DMS79 treated with DMSO at 0.1 percent for 48 hours (cell line): ENCODE data around the gene RBM17.
"Not testable (repeated sequence)": the region's sequence is repeated elsewhere in the genome, so short reads cannot be mapped to it uniquely, and the experiment has no call there.

Experiments
- DNase-seq: peaks from one replicate; lab custom pipeline; 2025; lab: John Stamatoyannopoulos, UW

Gene RBM17

DNA sequence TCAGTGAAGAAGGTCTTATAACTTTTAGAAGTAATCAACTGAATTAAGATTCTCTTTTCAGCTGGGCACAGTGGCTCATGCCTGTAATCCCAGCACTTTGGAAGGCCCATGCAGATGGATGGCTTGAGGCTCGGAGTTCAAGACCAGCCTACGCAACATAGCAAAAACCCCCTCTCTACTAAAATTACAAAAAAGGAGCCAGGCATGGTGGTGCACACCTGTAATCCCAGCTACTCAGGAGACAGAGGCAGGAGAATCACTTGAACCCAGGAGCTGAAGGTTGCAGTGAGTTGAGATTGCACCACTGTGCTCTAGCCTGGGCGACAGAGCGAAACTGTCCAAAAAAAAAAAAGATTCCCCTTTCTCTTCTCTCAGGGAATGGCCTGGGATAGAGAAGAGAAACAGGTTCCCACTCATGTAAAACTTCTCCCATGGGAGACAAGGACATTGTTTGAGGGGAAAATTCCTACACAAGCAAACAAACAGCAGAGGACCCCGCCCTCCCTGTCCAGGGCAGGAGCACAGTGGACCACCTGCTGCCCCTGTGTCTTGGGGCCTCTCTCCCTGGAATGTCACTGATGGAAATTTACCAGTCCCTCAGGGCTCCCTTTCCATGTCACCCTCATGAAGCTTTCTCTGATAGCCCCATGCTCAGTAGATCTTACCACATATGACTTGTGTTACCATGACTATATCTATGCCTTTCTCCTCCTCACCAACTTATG, 32.3 kb upstream of the RBM17 start:
- no peak for DNase-seq

DNA sequence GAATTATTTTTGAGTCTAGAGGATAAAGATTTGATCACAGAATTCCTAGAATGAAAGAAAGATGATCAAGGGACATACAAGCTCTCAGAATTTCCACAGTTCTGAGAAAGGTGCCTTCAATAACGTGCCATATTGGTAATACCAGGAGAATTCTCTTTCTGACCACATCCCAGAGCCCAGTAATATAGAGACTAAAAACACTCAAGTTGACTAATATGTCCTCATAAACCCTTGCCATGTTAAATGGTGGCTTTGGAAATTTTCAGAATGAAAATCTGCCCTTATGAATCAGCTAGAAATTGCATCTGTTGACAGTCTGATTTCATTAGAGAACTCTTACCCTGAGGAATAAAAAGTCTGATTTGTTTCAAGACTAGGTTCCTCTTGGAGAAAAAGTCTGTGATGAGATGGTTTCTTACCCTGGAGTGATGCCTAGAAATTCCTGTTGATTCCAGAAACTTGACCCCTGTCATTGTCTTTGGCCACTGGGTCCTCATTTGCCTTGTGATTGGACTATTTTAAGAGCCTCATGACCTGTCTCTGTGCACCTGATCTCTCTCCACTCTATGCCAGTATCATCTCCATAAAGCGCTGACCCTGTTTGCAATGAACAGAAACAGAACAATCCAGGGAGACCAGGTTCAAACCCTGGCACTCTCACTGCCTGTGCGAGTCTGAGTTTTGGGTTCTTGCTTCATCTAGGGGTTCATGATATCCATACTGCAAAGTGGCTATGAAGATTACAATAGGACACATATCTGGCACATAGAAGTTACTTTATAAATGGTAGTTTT, 30.0 kb upstream of the RBM17 start:
- no peak for DNase-seq

DNA sequence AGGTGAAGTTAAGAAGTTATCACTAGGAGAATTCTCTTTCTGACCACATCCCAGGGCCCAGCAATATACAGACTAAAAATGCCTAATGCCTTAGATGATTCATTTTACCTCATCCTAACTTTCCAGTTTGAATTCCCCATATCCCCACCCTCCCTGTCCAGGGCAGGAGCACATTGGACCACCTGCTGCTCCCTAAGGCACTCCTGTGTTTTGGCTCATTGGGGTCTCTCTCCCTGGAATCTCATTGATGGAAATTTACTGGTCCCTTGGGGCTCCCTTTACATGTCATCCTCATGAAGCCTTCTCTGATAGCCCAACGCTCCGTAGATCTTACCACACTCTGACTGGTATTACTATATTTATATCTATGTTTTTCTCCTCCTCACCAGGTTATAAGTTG, 29.3 kb upstream of the RBM17 start:
- DNase-seq = no peak

DNA sequence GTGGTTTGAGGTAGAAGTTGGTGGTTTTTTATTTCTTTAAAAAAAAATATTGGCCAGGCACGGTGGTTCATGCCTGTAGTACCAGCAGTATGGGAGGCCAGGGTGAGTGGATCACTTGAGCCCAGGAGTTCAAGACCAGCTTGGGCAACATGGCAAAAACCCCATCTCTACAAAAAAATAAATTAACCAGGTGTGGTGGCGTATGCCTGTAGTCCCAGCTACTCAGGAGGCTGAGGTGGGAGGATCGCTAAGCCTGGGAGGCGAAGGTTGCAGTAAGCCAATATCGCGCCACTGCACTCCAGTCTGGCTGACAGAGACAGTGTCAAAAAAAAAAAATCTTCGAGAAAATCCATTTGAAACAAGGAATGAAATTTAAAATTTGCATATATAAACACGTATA, 27.8 kb upstream of the RBM17 start:
- DNase-seq = no peak

DNA sequence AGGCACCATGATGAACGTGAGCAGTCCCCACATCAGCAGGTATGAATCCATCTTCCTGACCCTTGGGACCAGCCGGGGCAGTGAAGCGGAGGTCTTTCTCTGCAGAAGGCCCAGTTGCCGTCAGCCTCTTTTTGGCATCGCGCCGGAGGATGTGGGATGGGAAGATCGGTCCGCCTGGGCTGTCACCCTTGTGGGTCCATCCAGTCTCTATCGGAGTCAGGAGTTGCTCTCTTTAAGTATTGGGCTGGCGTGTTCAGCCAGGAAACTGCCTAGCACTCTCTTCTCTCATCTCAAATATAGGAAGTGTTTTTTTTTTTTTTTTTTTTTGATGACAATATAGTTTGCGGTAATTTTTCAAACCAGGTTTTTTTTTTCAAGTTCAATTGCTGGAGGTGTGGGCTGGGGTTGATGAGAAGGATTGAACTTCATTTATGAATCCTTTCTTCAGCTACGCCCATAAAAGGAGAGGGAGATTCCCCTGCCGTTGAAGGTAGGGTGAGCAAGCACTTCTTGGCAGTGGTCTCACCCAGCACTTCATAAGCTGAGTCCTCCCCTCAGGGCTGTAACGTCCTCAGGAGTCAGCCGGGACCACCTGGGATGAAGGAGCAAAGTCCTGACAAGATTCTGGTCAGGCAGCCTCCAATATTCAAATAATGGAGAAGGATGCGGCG, 26.6 kb upstream of the RBM17 start, which contains the start of gene IL2RA:
IL2RA (minus strand) TSS at position 267 of the 671 bp plus-strand sequence; CDS start at position 51, 216 bp downstream.
- no peak for DNase-seq

DNA sequence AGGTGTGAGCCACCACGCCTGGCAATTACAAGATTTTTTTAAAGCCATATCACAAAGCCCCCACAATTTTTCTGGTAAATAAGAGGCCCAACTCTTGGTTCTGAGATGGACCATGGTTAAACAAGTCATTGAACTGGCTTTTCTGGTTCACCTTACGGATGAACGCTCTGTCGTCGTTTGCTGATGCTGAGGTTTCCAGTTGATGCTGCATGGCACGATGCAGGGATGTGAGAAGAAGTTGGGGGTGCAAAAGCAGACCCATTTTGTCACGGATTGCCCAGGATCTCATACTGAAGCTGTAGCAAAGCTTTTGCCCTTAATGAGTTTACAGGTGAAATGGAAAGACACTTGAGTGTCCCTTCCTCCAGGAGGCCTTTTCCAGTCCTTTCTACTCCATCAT, 24.7 kb upstream of the RBM17 start:
- DNase-seq = no peak

DNA sequence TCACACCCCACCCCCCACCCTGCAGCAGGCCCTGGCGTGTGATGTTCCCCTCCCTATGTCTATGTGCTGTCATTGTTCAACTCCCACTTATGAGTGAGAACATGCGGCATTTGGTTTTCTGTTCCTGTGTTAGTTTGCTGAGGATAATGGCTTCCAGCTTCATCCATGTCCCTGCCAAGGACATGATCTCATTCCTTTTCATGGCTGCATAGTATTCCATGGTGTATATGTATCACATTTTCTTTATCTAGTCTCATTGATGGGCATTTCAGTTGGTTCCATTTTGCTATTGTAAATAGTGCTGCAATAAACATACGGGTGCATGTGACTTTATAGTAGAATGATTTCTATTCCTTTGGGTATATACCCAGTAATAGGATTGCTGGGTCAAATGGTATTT, 24.1 kb upstream of the RBM17 start:
- not testable (repeated sequence) for DNase-seq

DNA sequence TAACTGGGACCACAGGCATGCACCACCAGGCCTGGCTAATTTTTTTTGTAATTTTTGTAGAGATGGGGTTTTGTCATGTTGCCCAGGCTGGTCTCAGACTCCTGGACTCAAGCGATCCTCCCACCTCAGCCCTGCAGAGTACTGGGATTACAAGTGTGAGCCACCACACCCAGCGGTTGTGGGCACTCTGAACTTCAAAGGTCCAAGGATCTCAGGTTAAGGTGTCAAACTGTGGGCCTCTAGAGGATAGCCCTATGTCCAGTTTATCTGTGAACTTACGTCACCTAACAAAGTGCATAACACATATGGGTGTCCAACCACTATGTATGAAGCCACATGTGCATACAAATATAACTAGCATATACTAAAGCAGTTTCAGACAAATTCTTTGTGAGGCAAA, 23.4 kb upstream of the RBM17 start:
- no peak for DNase-seq

DNA sequence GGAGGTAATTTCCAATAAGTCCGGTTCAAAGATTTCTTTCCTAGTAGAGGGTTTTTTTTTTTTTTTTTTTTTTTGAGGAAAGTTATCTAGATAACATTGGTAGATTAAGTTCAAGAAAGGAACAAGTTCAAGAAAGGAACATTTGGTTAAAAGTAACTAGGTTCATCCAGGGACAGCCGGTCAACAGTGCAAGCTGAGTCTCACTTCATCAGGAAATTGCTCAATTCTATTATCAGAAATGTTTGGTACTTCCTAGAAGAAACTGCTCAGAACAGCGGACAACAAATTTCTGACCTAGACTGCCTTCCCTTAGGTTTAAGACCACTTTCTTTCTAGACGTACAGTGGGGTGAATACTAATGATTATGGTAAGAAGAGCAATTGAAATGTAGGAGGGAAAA, 23.0 kb upstream of the RBM17 start:
- no peak for DNase-seq

DNA sequence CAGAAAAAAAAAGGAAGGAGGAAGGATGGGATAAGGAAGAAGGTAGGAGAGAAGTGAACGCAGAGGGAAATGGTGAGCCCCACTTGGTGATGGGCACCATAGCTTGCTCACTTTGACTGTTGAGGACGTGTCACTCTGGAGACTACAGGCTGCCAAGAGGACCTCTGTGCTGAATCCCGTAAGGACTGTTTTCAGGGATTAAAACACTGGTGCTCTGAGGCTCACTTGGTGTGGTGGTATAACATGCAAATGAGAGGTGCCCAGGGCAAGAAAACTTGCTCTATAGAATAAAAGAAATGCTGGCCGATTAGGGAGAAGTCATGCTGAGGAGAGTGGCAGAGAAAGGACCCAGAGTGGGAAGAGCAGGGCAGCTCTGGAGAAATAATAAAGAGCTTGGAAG, 21.4 kb upstream of the RBM17 start:
- DNase-seq = no peak

DNA sequence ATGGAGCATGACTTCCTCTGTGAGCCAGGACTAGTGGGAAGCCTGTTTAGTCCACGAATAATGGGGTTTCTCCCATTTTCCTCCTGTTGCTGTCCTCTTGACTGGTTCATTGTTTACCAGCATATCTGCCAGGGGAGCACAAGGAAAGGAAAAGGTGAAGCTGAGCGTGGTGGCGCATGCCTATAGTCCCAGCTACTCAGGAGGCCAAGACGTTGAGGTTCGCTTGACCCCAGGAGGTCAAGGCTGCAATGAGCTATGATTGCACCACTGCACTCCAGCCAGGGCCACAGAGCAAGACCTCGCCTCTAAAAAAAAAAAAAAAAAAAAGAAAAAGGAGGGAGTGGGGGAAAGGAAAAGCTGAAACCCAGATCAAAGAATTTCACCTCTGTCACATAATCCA, 20.8 kb upstream of the RBM17 start:
- no peak for DNase-seq

DNA sequence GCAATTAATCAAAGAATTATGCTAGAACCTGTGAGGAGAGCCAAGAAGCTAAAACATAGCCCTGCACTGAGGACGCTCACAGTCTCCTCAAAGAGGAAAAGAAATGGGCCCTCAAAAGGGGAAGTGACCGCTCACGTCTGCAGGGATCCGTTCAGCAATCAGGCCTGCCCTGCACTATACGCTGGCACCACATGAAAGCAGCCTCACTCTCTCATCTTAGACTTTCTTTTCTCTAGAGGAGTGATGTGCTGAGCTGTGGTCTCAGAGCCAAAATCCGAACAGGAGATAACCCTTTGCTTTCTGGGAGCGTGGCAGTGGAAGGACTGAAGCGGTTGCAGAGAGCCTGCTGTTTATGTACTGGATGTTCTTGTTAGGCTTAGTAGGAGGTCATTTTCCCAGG, 20.4 kb upstream of the RBM17 start:
- DNase-seq = no peak

DNA sequence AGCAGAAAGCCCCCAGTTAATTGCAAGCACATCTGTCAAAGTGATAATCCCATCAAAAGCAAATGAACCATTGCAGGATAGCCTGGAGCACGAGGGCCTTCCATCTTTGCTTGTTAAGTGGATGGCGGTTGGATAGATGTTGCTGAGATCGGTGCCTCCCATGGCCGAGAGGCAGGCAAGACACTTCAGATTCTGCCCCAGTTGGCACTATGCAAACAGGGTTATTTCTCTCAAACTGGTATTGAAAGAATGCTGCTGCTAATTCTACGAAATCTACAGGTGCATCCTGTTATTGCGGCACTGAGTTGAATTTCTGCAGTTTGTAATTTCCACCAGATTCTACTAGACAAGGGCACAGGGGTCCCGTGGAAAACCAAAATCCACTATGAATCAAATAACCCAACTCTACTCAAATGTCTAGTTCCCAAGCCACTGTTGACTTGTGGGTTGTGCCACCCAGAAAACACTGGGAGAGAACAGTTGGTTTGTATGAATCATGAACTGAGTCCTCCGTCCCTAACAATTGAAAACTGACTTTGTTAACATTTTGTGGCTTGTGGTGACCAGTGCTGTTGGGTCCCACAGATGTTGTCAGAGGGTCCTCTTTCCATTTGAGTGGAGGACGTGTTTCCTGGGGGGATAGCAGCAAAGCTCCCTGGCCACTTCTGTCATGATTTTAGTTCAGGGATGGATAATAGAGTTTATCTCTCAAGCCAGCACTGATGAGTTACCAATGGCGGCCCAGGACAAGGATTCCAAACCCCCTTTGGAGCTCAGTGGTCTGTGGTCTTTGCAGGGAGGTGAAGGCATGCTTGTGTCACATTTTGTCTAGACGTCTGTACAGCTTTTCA, 19.5 kb upstream of the RBM17 start:
- no peak for DNase-seq

DNA sequence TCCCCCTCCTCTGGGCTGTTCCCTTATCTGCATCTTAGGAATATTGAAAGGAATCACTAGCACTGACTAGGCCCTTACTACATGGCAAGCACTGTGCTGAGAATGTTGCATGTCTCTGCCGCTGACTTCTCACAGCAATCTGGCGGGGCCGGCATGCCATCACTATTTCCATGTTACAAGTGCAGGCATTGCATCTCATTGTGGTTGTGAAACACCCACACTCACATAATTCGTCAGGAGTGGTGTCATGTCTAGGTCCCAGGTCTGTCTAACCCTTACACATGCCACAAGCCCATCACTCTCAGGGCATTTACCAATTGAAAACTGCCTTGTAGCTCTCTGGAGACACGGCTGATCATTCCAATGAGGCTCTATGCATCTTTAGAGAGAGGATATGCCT, 18.2 kb upstream of the RBM17 start:
- DNase-seq = no peak

DNA sequence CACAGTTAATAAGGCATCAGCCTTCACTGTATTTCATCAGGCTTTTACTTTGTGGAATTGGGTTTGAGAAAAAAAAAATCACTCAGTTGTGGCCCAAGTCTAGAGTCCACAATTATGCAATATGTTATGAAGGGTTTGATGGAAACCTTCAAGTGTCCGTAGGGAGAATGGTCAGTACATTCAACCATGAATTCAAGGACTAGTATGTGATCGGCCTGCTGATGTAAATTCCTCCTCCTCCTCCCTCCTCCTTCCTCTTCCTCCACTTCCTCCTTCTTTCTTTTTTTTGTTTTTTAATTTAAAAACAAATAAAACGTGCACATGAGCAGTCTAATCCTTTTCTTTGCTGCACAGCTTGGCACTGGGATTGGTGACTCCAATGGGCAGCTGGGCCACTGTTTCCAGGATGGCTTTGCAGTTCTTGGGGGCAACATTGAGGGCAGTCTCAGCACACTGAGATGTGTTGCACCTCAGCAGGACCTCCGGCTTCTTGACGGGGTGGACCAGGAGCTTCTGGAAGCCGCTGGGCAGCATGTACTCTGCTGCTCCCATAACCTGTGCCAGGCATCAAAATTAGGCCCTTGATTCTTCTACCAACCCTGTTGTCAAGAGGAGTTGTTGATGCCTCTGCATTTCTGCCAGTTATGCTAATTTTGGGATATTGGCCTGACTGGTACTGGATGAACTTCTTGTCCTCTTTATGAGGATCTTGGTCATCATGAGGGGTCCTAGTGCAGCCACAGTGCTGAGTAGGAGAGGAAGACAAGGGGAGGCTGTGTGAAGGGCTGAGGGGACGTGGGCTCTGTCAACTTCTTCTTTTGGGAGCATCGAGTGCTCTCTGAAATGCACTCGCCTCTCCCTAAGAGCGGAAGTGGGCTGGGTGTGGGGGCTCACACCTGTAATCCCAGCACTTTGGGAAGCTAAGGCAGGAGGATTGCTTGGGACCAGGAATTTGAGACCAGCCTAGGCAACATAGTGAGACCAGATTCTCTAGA, 17.4 kb upstream of the RBM17 start:
- no peak for DNase-seq

DNA sequence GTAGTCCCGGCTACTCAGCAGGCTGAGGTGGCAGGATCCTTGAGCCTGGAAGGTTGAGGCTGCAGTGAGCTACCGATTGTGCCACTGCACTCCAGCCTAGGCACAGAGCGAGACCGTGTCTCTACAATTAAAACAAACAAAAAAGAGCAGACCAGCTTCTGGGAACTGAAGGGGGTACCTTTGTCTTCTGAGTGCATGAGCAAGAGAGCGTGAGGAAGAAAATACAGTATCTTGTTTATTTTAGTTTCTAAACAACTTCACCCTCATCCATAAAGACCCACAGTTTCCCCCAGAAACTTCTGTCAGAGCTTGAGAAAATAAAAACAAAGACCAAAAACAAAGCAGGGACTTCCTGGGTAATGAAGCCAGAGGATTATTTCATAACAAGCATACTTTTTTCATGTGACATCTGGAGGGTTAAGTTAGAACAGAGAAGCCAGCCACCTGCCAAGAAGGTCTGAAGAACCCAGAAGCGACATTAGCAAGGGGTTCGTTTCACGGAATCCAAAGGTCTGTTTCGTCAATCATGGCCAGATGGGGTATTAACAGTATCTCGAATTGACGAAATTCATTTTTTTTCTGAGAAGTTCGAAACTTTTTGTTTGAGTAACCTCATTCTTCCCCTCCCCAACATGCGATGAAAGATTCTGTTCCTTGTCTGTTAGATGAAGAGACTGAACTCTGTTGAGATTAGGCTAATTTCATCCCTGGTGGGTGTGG, 16.5 kb upstream of the RBM17 start:
- DNase-seq = no peak

DNA sequence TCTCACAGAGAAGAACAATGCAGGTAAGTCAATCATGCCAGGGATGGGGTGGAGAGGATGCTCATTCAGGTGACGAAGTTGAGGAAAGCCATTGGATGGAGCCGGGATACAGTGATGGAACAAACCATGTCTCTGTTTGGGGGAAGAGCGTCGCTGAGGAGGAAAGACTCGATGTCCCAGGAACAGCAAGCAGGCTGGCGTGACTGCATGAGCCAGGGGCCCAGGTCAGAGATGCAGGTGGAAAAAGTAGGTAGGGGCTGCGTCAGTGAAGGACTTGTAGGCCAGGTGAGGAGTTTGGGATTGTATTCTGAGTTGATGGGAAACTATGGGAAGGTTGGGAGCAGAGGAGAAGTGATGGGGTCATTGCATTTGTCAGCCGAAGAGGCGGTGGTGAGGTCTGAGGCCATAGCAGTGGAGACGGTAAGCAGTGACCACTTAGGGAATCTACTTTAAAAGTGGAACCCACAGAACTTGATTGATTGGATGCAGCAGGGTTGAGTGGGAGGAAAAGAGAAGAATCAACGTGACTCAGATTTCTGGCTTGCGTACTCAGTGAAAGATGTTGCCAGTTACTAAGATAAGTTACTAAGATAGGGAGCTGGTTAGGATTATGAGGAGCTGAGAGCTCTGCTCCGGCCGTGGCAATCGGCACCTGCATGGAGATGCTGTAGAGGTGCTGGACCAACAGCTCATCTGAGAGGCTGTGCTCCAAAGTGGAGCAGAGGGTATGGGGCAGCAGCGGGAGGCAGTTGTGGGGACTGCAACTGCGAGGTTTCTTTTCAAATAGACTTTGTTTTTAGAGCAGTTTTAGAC, 14.1 kb upstream of the RBM17 start:
- DNase-seq = no peak

DNA sequence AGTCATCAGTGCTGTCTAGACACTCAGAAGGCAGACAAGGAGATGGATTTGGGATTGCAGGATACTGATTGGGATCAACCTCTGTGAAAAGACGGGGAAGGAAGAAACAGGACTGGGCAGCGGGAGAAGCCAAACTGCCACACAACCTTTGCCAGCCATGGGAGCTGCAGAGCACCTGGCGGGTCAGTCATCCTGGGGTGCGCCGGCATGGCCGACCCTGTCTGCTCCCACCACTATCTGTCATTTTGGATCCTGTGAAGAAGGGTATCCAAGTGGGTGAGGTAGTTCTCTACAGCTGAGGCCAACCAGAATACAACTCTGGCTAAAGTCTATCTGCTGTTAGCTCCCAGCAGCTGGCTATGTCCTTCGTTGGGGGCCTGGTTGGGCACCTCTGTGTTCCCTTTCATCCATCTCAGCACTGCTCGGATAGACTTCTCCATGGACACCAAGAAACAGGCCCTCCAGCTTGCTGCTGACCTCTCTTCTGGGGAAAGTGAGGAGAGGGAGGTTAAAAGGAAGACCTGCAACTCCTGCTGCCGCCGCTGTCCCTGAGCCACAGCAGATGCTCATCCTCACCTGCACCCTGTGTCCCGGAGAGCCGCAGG, 11.7 kb upstream of the RBM17 start:
- DNase-seq = no peak

DNA sequence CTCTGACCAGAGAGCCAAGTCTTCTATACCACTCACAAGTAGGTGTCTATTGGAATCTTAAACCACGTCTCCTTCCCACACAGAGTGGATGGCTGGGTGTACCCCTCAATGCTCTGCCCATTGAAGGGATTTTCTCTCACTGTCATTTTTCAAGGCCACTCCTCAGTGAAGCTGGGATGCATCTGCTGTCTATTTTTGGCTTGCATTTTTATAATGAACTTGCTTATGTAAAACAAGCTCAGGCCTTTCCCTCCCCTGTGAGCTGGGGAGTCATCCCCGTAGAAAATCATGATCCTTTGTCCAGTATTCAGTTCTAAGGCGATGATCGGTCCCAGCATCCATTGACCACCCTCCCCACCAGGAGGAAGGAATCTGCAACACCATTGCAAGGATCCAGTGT, 9.8 kb upstream of the RBM17 start:
- DNase-seq = no peak
